Esophagus squamous epithelium (tissue), 5 donors: ENCODE measurements around the gene COG3. TPM values are rescaled to one million over a fixed set of nuclear protein-coding genes. Genes with fewer than 3 reads are reported as not detected.
A peak's percentile ranks its signal among the peaks of the same experiment; 100 is the strongest.

Experiments used
- DNase-seq: peaks from one replicate; lab custom pipeline; 2025; lab: John Stamatoyannopoulos, UW
- H3K27ac ChIP-seq, 4 donors: fragments of 200-600 bp; sonication (generic); one replicate each; pipeline ENCODE4 v1.5.1; 2016 to 2019; ENCODE audit warnings: mild to moderate bottlenecking in 1 of 4
- H3K27me3 ChIP-seq, 4 donors: fragments of 200-600 bp; sonication (generic); 1 replicate in 3 of 4; 2 replicates in 1 of 4; pipeline versions ENCODE4 v1.5.1 to v1.6.0; 2017 to 2021; ENCODE audit warnings: antibody characterized with exemption in 1 of 4
- H3K36me3 ChIP-seq, 3 donors: fragments of 200-600 bp; sonication (generic); one replicate each; pipeline ENCODE4 v1.5.1; 2016 to 2019
- H3K4me1 ChIP-seq, 3 donors: fragments of 200-600 bp; sonication (generic); one replicate each; pipeline ENCODE4 v1.5.1; 2017 to 2019
- H3K4me3 ChIP-seq, 4 donors: fragments of 200-600 bp; sonication (generic); 1 replicate in 3 of 4; 2 replicates in 1 of 4; pipeline ENCODE4 v1.5.1; 2016 to 2019; ENCODE audit warnings: mild to moderate bottlenecking in 2 of 4, moderate library complexity in 1 of 4
- H3K9me3 ChIP-seq, 3 donors: fragments of 200-600 bp; sonication (generic); one replicate each; pipeline ENCODE4 v1.5.1; 2016 to 2019
- POLR2A ChIP-seq, 4 donors: fragments of 450-650 bp; IDR thresholded peaks; one replicate each; pipeline ENCODE4 v1.6.1; 2017; ENCODE audit warnings: antibody characterized with exemption in 4 of 4, mild to moderate bottlenecking in 4 of 4, moderate library complexity in 3 of 4
- WGBS, 2 donors: methylation state at CpG; one replicate each; pipeline ENCODE4 v1.1.5; 2018; 5-methylcytosine and 5-hydroxymethylcytosine counted together
- intact Hi-C: fragments of 100-400 bp; cut with DNase I; formaldehyde crosslinking; loops from one replicate; pipeline ENCODE4 v1.15.0; 2022
- total RNA-seq, 4 donors: library from RNA; depleted of rRNA; stranded (reverse); fragments of >200 nt; gene quantifications; one replicate each; pipeline ENCODE4 v1.1.0, GENCODE V29; 2016
- TF ChIP-seq, protein P1 (sequence below), 6 experiments: fragments of 450-650 bp in 4 of 6; fragments of 200-600 bp in 2 of 6; sonication (generic) in 2 of 6; IDR thresholded peaks; one replicate each; pipeline ENCODE4 v1.5.1; 2016 to 2019; ENCODE audit warnings: antibody characterized with exemption in 6 of 6, mild to moderate bottlenecking in 4 of 6, moderate library complexity in 4 of 6
- donor health status: DM: yes; HTN: yes; CAD: no.

COG3 gene
- total RNA-seq, 4 donors from 2014 or later: 16.5 to 26.3 (median 21.5) TPM

DNA sequence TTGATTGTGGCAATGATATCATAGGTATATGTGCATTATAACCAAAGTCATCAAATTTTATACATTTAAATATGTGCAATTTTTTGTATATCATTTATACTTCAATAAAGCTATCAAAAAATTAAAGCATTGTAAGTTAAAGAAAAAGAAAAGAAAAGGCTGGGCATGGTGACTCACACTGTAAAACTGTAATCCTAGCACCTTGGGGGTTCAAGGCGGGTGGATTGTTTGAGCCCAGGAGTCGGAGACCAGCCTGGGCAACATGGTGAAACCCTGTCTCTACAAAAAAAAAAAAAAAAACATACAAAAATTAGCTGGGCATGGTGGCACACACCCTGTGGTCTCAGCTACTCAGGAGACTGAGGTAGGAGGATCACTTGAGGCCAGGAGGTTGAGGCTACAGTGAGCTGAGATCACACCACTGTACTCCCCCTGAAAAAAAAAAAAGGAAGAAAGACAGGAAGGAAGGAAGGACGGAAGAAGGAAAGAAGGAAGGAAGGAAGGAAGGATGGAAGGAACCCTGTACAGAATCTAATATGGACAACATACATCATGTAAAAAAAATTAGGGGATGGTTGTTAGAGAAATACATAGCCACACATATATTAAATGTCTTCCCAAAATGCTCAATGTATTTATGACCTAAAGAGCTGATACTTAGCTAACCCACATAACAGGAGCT, 24.8 kb upstream of the COG3 start:
- Histone ChIP-seq H3K27me3 (no peaks in the 10 kb centered on the region), H3K36me3 (no peaks in the 10 kb centered on the region), H3K9me3 (no peaks in the 10 kb centered on the region), H3K4me1 (peaks cover 0 to 6% (median 5%) of the 10 kb centered on the region in 3 donors), H3K4me3 (no peak overlapping the region), H3K27ac (peak overlapping the region in 2 of 4 donors; percentile 30 to 44)
- WGBS, 2 donors: 54 to 67% methylated on average over 3 of the region's 3 CpGs
- intact Hi-C loops: no loop called here
- DNase-seq: no peak
- TF ChIP-seq, protein P1, sequence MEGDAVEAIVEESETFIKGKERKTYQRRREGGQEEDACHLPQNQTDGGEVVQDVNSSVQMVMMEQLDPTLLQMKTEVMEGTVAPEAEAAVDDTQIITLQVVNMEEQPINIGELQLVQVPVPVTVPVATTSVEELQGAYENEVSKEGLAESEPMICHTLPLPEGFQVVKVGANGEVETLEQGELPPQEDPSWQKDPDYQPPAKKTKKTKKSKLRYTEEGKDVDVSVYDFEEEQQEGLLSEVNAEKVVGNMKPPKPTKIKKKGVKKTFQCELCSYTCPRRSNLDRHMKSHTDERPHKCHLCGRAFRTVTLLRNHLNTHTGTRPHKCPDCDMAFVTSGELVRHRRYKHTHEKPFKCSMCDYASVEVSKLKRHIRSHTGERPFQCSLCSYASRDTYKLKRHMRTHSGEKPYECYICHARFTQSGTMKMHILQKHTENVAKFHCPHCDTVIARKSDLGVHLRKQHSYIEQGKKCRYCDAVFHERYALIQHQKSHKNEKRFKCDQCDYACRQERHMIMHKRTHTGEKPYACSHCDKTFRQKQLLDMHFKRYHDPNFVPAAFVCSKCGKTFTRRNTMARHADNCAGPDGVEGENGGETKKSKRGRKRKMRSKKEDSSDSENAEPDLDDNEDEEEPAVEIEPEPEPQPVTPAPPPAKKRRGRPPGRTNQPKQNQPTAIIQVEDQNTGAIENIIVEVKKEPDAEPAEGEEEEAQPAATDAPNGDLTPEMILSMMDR (IDR thresholded peaks at IDR 0.05): no peak
- no peak for TF ChIP-seq POLR2A (IDR thresholded peaks at IDR 0.05)

DNA sequence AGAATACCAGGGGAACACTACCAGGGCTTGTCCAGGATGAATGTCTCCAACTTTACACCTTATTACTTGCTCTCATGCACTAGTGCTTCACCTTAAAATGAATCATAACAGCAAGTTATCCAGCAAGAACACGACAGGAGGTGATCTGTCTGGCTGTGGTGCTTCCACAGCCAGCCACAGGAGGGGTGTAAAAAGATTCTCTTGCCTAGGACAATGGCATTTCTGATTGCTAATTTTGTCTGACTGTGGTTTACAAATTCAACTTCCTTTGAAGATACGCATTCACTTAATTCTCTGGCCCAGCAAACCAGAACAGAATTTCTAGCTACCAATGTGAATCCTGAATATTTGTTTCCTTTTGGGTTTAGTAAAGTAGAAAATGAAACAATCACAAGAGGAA, 23.1 kb upstream of the COG3 start:
- peaks cover 0 to 12% (median 0%) of the 10 kb centered on the region in 4 donors for H3K27me3 ChIP-seq
- peak overlapping the region in 2 of 4 donors; percentile 39 to 49 for H3K27ac ChIP-seq
- intact Hi-C loops: no loop called here
- peaks cover 0 to 6% (median 5%) of the 10 kb centered on the region in 3 donors for H3K4me1 ChIP-seq
- H3K4me3 ChIP-seq: no peak overlapping the region
- H3K36me3 ChIP-seq: no peaks in the 10 kb centered on the region
- H3K9me3 ChIP-seq: no peaks in the 10 kb centered on the region
- DNase-seq: no peak
- whole genome bisulfite sequencing, 2 donors: 14 to 24% methylated on average over 2 of the region's 2 CpGs
- TF ChIP-seq POLR2A (IDR thresholded peaks at IDR 0.05): no peak
- TF ChIP-seq, protein P1 (IDR thresholded peaks at IDR 0.05): peak in 2 of 6 experiments; percentile 8 to 24

DNA sequence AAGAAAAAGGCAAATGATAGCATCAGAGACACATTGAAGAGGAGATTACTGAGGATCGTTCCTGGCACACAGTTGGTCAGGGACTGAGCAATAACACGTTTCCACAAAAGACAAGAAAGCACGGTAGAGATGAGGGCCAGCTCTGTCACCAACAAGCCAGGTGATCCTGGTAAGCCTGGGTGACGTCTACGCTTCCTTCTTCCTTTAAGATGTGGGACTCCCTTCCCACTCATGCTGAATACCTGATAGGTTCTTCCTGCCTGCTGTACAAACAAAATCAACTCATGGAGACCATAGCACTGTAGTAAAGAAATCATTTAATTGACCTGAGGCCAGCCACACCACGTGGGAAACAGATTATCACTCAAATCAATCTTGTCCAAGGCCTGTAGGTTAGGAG, 19.7 kb upstream of the COG3 start:
- H3K36me3 ChIP-seq: no peaks in the 10 kb centered on the region
- peaks cover 0 to 6% (median 5%) of the 10 kb centered on the region in 3 donors for H3K4me1 ChIP-seq
- H3K9me3 ChIP-seq: no peaks in the 10 kb centered on the region
- WGBS, 2 donors: 66 to 73% methylated on average over 6 of the region's 6 CpGs
- H3K4me3 ChIP-seq: no peak overlapping the region
- H3K27ac ChIP-seq: no peak overlapping the region
- H3K27me3 ChIP-seq: peaks cover 0 to 14% (median 0%) of the 10 kb centered on the region in 4 donors
- TF ChIP-seq, protein P1 (IDR thresholded peaks at IDR 0.05): no peak
- no peak for TF ChIP-seq POLR2A (IDR thresholded peaks at IDR 0.05)
- intact Hi-C loops: no loop called here
- no peak for DNase-seq

DNA sequence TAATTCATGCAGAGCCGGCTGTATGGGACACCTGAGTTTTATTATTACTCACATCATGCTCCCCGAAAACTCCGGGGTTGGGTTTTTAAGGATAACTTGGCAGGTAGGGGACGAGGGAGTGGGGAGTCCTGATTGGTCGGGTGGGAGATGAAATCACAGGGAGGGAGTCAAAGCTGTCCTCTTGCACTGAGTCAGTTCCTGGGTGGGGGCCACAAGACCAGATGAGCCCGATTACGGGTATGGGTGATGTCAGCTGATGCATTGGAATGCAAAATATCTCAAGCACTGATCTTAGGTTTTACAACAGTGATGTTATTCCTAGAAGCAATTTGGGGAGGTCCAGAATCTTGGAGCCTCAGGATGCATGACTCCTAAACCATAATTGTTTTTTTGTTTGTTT, 18.6 kb upstream of the COG3 start:
- DNase-seq: no peak
- intact Hi-C loops: no loop called here

More for the DNA sequence above, 18.6 kb upstream of the COG3 start:
- Histone ChIP-seq H3K36me3 (no peaks in the 10 kb centered on the region), H3K4me1 (peaks cover 0 to 6% (median 4%) of the 10 kb centered on the region in 3 donors), H3K27ac (no peak overlapping the region), H3K9me3 (no peaks in the 10 kb centered on the region), H3K27me3 (peaks cover 0 to 14% (median 0%) of the 10 kb centered on the region in 4 donors), H3K4me3 (no peak overlapping the region)
- TF ChIP-seq POLR2A (IDR thresholded peaks at IDR 0.05): no peak
- TF ChIP-seq, protein P1 (IDR thresholded peaks at IDR 0.05): no peak
- WGBS, 2 donors: 54 to 62% methylated on average over 7 of the region's 7 CpGs
